Head of caudate nucleus (tissue), 42 donors: ENCODE data around the gene N4BP2L1.
A peak's percentile ranks its signal among the peaks of the same experiment; 100 is the strongest.

Source experiments
- DNase-seq, 42 donors: peaks; one replicate each; pipeline versions ENCODE4 v3.0.0 to v3.0.0-alpha.2; 2020 to 2021; ENCODE audit warnings: mixed read lengths in 7 of 42
- intact Hi-C: fragments of 100-400 bp; cut with DNase I; formaldehyde crosslinking; loops from one replicate; pipeline ENCODE4 v1.15.0; 2022

The N4BP2L1 gene

GRCh38 chr13:32427852-32428580 is at the start of gene N4BP2L1:
Gene N4BP2L1, minus strand, starts transcription at chr13:32428130. Its CDS starts 48 bp downstream, at chr13:32428082.
- intact Hi-C loops = loop anchor here (10.0 kb wide), 2 partner anchors 107 to 113 kb away; partner anchors contain the start of genes BRCA2, N4BP2L2 and ZAR1L
- peak; percentile 69 to 91 (median 84) for DNase-seq

GRCh38 chr13:32476892-32477291 is 49.0 kb upstream of the N4BP2L1 start:
- intact Hi-C loops = no loop called here
- no peak for DNase-seq

- intact Hi-C loops = no loop called here
- no peak for DNase-seq
These were observed 48.2 kb upstream of the N4BP2L1 start for GRCh38 chr13:32476021-32476731.

- intact Hi-C loops = no loop called here
- DNase-seq = no peak
These were observed 47.3 kb upstream of the N4BP2L1 start for GRCh38 chr13:32474999-32475792.

GRCh38 chr13:32473650-32474049 is 45.7 kb upstream of the N4BP2L1 start:
- intact Hi-C loops = no loop called here

GRCh38 chr13:32472194-32472621 is 44.3 kb upstream of the N4BP2L1 start:
- DNase-seq = no peak
- intact Hi-C loops = no loop called here

More at GRCh38 chr13:32473650-32474049, 45.7 kb upstream of the N4BP2L1 start:
- no peak for DNase-seq

GRCh38 chr13:32471187-32471922 is 43.4 kb upstream of the N4BP2L1 start:
- intact Hi-C loops = no loop called here
- peak in 41 of 42 donors; percentile 17 to 86 (median 65) for DNase-seq

GRCh38 chr13:32468502-32469142 is 40.7 kb upstream of the N4BP2L1 start:
- intact Hi-C loops = no loop called here
- no peak for DNase-seq

- intact Hi-C loops = no loop called here
These were observed 28.7 kb upstream of the N4BP2L1 start for GRCh38 chr13:32456591-32456990.

GRCh38 chr13:32455594-32455903 is 27.6 kb upstream of the N4BP2L1 start:
- intact Hi-C loops = no loop called here
- DNase-seq = no peak

More at GRCh38 chr13:32456591-32456990, 28.7 kb upstream of the N4BP2L1 start:
- DNase-seq = no peak

GRCh38 chr13:32454886-32455593 is 27.1 kb upstream of the N4BP2L1 start:
- intact Hi-C loops = no loop called here
- DNase-seq = no peak

GRCh38 chr13:32453981-32454380 is 26.1 kb upstream of the N4BP2L1 start:
- intact Hi-C loops = no loop called here

GRCh38 chr13:32448972-32449371 is 21.0 kb upstream of the N4BP2L1 start:
- intact Hi-C loops = no loop called here
- no peak for DNase-seq

More at GRCh38 chr13:32453981-32454380, 26.1 kb upstream of the N4BP2L1 start:
- no peak for DNase-seq

- intact Hi-C loops = no loop called here
- no peak for DNase-seq
These were observed 20.1 kb upstream of the N4BP2L1 start for GRCh38 chr13:32447894-32448623.

- intact Hi-C loops = no loop called here
- DNase-seq = no peak
These were observed 19.0 kb upstream of the N4BP2L1 start for GRCh38 chr13:32446773-32447465.

GRCh38 chr13:32446220-32446619 is 18.3 kb upstream of the N4BP2L1 start:
- no peak for DNase-seq
- intact Hi-C loops = no loop called here

GRCh38 chr13:32445461-32445860 is 17.5 kb upstream of the N4BP2L1 start:
- no peak for DNase-seq
- intact Hi-C loops = no loop called here
